ENCODE measurements around the gene ZFHX3.

The ZFHX3 gene

DNA sequence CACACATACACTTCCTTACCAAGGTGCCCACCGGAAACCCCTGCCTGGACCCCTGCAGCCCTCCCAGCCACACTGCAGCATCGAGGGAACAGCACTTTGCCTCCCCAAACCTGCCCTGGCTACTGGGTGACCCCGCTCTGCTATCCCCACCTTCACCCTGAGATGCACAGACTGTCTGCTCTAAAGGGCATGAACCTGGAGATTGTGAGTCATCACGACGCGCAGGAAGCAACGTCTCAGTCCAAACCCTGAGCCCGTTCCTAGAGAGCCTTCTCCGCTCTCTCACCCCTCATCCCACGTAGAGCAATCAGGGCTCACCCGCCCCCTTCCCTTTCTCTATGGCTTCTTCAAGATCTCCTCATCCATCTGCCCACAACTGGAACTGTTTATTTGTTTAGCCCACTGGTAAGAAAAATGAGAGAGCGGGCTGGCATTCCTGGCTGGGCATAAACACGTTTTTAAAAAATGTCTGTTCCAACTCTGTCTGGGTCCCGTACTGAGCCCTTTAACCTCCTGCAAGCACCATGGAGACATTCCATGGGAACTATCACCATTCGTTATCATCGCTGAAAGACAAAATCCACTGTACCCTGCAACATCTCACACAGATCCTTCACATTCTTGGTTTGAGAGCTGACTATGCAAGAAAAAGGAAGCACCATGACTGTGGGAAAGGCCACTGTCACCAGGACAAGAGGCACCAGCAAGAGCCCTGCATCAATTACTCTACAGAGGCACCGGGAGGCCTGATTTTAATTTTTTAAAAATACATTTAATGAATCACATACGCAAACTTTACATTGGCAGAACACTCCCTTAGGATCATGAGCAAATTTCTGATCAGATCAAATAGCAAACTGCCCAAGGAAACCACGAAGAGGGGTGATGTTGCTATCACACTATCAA, 28.2 kb downstream of the ZFHX3 start:
- TF ChIP-seq FOXP2 (optimal IDR thresholded peaks at IDR 0.05; ENCODE audit: control extremely low read depth, extremely low read length, insufficient read depth) (no peak), POLR2AphosphoS5 (IDR thresholded peaks at IDR 0.05; ENCODE audit: borderline replicate concordance, low read depth, low read length) (no peak), EZH2 (IDR thresholded peaks at IDR 0.05) (no peak)
- H3K27ac ChIP-seq = no peak overlapping the region
- no peak for DNase-seq (ENCODE audit: low read depth, low spot score)
- H3K9me3 ChIP-seq (ENCODE audit: low read depth, low read length) = no peaks in the 10 kb centered on the region
- H3K36me3 ChIP-seq (ENCODE audit: insufficient read depth, low read length) = no peaks in the 10 kb centered on the region
- no peak overlapping the region for H3K9ac ChIP-seq (ENCODE audit: insufficient read length)
- H3K4me3 ChIP-seq = no peak overlapping the region

DNA sequence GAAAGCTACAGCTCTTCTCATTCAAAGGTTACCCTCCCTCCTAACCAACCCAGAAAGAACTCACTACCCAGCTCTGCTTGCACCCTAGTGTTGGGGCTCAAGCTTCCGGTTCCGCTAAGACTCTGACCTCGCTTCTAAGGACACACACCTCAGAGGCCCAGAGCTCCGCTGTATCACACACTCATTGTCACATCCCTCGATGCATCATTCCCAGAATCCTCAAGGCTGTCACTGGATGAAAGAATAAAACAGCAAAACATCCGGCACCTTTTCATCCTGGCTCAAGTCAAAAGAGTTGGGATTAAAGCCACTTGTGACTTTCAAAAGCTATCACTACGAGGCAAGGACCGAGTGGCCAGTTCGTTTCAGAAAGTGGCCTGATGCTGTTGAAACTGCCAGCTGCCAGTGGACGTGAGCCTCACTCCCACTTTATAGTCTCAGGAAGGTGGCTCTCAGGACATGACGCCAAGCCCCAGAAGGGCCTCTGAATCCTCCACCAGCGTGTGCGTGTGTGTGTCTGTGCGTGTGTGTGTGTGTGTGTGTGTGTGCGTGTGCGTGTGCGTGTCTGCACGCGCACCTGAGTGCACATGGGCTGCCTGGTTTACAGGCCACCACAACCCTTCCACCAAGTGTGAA, 29.0 kb downstream of the ZFHX3 start:
- Histone ChIP-seq H3K4me3 (no peak overlapping the region), H3K9me3 (ENCODE audit: low read depth, low read length) (no peaks in the 10 kb centered on the region), H3K9ac (ENCODE audit: insufficient read length) (no peak overlapping the region), H3K27ac (no peak overlapping the region), H3K36me3 (ENCODE audit: insufficient read depth, low read length) (no peaks in the 10 kb centered on the region)
- no peak for DNase-seq (ENCODE audit: low read depth, low spot score)
- TF ChIP-seq EZH2 (IDR thresholded peaks at IDR 0.05) = no peak
- no peak for TF ChIP-seq POLR2AphosphoS5 (IDR thresholded peaks at IDR 0.05; ENCODE audit: borderline replicate concordance, low read depth, low read length)
- TF ChIP-seq FOXP2 (optimal IDR thresholded peaks at IDR 0.05; ENCODE audit: control extremely low read depth, extremely low read length, insufficient read depth) = no peak

DNA sequence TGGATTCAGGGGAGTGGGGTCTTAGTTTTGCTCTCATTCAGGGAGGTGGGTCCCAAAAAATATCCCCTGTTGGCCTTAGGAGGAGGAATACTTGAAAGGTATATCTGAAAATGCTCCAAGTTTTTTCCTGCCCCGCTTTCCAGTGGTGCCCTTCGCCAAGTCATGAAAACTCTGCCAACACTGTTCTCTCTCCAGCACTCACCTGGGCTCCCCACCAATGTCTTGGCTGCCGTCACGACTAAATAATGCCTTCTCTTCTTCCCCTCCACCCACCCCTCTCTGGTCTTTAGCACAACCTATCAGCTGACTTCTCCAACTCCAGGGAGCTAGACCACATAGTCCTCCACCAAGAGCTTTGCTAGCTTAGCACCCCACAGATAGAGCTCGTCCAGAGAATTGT, 30.6 kb downstream of the ZFHX3 start:
- Histone ChIP-seq H3K9ac (ENCODE audit: insufficient read length) (no peak overlapping the region), H3K36me3 (ENCODE audit: insufficient read depth, low read length) (no peaks in the 10 kb centered on the region), H3K27ac (no peak overlapping the region), H3K9me3 (ENCODE audit: low read depth, low read length) (no peaks in the 10 kb centered on the region), H3K4me3 (no peak overlapping the region)
- TF ChIP-seq POLR2AphosphoS5 (IDR thresholded peaks at IDR 0.05; ENCODE audit: borderline replicate concordance, low read depth, low read length) (no peak), EZH2 (IDR thresholded peaks at IDR 0.05) (no peak), FOXP2 (optimal IDR thresholded peaks at IDR 0.05; ENCODE audit: control extremely low read depth, extremely low read length, insufficient read depth) (no peak)
- no peak for DNase-seq (ENCODE audit: low read depth, low spot score)

DNA sequence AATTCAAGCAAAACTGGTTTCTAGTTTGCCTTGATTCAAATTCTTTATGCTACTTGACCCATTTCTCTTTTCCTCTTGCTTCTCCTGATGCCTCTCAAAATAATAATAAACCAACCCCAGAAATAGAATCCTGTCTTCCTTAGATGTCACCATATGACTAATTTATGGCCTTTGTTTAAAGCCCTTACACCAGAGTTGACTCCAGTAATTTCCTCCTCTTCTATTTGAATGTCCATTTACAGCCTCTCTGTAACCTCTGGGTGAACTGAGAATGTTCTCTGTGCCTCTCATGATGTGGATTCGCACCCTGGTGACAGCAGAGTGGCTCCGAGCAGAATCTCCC, 31.5 kb downstream of the ZFHX3 start:
- no peak overlapping the region for H3K27ac ChIP-seq

DNA sequence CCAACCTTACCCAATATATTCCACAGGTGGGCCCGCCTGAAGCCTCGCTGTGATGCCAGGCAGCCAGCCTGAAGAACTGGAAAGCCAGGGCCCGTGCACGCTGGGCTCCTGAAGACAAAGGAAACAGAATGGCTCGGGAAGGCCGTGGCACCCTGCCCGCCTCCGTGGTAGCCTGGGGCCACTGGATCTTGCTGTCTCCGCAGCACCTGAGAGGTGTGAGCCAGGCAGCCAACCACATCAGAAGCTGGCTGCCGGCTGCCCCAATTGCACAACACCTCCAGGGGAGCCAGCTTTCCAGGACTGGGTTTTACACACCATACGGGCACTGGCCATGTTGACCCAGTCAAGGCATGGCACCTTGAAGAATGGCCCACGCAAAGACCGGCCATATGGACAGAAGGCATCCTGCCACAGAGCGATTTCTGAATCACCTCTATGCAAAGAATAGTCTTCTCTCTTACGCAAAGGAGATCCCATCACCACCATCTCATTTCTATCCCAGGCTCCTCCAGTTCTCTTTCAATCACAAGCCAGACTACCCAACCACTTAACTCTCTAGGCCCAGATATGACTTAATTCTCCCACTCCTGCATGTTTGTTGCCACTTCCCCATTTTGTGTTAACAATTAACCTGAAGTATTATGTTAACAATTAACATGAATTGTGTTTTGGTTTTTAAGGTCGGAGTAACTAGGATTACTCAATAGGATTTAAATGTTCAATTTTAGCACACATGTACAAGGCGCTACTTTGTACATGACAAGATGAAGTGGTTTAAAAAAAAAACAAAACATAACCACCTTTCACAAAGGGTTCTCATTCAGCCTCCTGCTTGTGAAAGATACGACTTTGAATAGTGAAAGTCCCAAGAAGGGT, 32.1 kb downstream of the ZFHX3 start:
- no peak overlapping the region for H3K4me3 ChIP-seq
- no peak overlapping the region for H3K27ac ChIP-seq
- no peaks in the 10 kb centered on the region for H3K9me3 ChIP-seq (ENCODE audit: low read depth, low read length)
- no peaks in the 10 kb centered on the region for H3K36me3 ChIP-seq (ENCODE audit: insufficient read depth, low read length)
- TF ChIP-seq FOXP2 (optimal IDR thresholded peaks at IDR 0.05; ENCODE audit: control extremely low read depth, extremely low read length, insufficient read depth) = no peak
- TF ChIP-seq EZH2 (IDR thresholded peaks at IDR 0.05) = no peak
- no peak for TF ChIP-seq POLR2AphosphoS5 (IDR thresholded peaks at IDR 0.05; ENCODE audit: borderline replicate concordance, low read depth, low read length)
- no peak overlapping the region for H3K9ac ChIP-seq (ENCODE audit: insufficient read length)
- DNase-seq (ENCODE audit: low read depth, low spot score) = no peak

More for the DNA sequence above, 31.5 kb downstream of the ZFHX3 start:
- H3K9me3 ChIP-seq (ENCODE audit: low read depth, low read length) = no peaks in the 10 kb centered on the region
- H3K36me3 ChIP-seq (ENCODE audit: insufficient read depth, low read length) = no peaks in the 10 kb centered on the region
- no peak overlapping the region for H3K9ac ChIP-seq (ENCODE audit: insufficient read length)
- no peak overlapping the region for H3K4me3 ChIP-seq
- TF ChIP-seq POLR2AphosphoS5 (IDR thresholded peaks at IDR 0.05; ENCODE audit: borderline replicate concordance, low read depth, low read length) = no peak
- TF ChIP-seq FOXP2 (optimal IDR thresholded peaks at IDR 0.05; ENCODE audit: control extremely low read depth, extremely low read length, insufficient read depth) = no peak
- DNase-seq (ENCODE audit: low read depth, low spot score) = no peak

DNA sequence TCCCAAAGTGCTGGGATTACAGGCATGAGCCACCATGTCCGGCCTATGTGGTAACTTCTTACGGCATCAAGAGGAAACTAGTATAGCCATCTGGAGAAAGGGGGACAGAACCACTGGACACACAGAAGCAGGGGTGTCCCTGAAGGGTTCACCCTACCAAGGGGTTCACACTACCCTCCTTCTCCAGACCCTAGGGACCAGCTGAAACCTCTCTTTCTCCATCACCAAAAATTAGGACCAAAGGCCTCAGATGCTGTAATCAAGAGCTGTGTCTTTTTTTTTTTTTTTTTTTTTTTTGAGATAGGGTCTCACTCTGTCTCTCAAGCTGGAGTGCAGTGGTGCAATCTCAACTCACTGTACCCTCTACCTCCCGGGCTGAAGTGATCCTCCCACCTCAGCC, 33.2 kb downstream of the ZFHX3 start:
- H3K36me3 ChIP-seq (ENCODE audit: insufficient read depth, low read length) = no peaks in the 10 kb centered on the region
- H3K4me3 ChIP-seq = no peak overlapping the region
- no peak overlapping the region for H3K9ac ChIP-seq (ENCODE audit: insufficient read length)
- TF ChIP-seq POLR2AphosphoS5 (IDR thresholded peaks at IDR 0.05; ENCODE audit: borderline replicate concordance, low read depth, low read length) (no peak), FOXP2 (optimal IDR thresholded peaks at IDR 0.05; ENCODE audit: control extremely low read depth, extremely low read length, insufficient read depth) (no peak), EZH2 (IDR thresholded peaks at IDR 0.05) (no peak)
- H3K27ac ChIP-seq = no peak overlapping the region
- no peaks in the 10 kb centered on the region for H3K9me3 ChIP-seq (ENCODE audit: low read depth, low read length)
- DNase-seq (ENCODE audit: low read depth, low spot score) = no peak

DNA sequence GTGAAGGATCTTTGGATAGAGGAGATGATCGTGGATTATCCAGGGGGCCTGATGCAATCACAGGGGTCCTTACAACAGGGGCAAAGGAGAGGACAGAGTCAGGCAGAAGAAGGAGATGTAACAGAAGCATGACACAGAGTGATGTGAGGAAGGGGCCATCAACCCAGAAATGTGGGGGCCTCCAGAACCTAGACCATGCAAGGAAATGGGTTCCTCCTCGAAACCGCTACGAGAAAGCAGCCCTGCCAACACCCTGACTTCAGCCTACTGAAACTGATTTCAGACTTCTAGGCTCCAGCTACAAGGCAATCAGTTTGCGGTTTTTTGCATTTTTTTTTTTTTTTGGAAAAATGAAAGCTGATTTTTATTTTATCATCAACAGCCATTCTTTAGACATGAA, 34.0 kb downstream of the ZFHX3 start:
- Histone ChIP-seq H3K4me3 (no peak overlapping the region), H3K9ac (ENCODE audit: insufficient read length) (no peak overlapping the region), H3K27ac (no peak overlapping the region), H3K36me3 (ENCODE audit: insufficient read depth, low read length) (no peaks in the 10 kb centered on the region), H3K9me3 (ENCODE audit: low read depth, low read length) (no peaks in the 10 kb centered on the region)
- TF ChIP-seq POLR2AphosphoS5 (IDR thresholded peaks at IDR 0.05; ENCODE audit: borderline replicate concordance, low read depth, low read length) (no peak), FOXP2 (optimal IDR thresholded peaks at IDR 0.05; ENCODE audit: control extremely low read depth, extremely low read length, insufficient read depth) (no peak), EZH2 (IDR thresholded peaks at IDR 0.05) (no peak)
- DNase-seq (ENCODE audit: low read depth, low spot score) = no peak

DNA sequence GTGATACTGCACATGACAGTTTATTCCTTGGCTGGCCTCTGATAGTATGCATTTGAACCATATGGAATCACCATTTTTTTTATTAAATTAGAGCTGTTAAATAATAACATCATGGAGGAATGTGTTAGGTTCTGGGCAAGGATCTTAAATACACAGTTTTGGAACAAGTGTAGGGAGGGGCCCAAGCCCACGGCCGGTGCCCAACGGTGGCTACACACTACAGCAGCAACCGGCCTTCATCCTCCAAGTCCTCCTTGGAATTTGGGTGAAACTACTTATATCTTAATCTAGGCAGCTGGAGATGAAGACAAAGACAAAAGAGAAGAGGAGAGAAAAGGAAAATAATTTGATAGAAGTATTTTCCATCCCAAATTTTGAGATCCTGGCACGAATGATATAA, 35.6 kb downstream of the ZFHX3 start:
- H3K36me3 ChIP-seq (ENCODE audit: insufficient read depth, low read length) = no peaks in the 10 kb centered on the region
- TF ChIP-seq POLR2AphosphoS5 (IDR thresholded peaks at IDR 0.05; ENCODE audit: borderline replicate concordance, low read depth, low read length) (no peak), FOXP2 (optimal IDR thresholded peaks at IDR 0.05; ENCODE audit: control extremely low read depth, extremely low read length, insufficient read depth) (no peak), EZH2 (IDR thresholded peaks at IDR 0.05) (no peak)
- no peak overlapping the region for H3K9ac ChIP-seq (ENCODE audit: insufficient read length)
- H3K9me3 ChIP-seq (ENCODE audit: low read depth, low read length) = no peaks in the 10 kb centered on the region
- no peak overlapping the region for H3K4me3 ChIP-seq
- no peak overlapping the region for H3K27ac ChIP-seq
- DNase-seq (ENCODE audit: low read depth, low spot score) = no peak

Data from SK-N-MC (cell line).